ENCODE results near the gene HECW1. TPM values are rescaled to one million over a fixed set of nuclear protein-coding genes. Genes with fewer than 3 reads are reported as not detected.

HECW1 gene
- total and polyA plus RNA-seq, 2 of the 8 experiments (the other 6 are each of a cell fraction or from before 2014, with no cell fraction given), result 2.9 to 12.7 TPM

DNA sequence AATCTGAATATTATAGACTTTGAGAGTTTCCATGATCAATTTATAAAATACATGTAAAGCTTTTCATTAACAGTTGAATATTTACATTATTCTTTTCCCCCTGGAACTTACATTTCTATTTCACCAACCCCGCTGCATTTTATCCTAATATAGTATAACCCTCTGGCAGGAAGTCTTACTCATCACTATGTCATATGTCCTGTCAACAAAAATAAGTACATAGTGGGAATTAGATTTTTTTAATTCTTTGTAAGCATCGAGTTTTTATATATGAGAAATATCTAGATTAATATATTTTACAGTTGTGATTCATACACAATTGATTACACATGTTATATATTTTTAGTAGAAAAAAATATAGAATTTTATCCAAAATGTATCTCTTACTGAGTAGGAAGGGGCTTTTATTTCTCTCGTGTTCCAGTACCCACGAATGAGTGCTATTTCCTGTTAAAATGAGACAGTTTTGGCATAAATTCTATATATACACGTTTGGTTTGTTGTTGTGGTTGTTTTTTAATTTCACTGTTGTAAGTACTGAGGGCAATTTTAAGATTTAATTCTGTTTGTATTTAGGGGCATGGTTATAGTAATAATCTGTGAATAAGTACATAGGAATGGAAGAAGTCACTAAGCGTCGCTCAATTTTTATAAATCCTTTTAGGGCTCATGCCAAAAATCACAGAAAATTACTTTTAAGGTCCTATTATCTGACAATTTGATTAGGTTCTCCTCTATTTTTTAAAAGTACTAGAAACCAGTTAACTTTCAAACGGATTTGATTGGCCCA is 87.1 kb downstream of the HECW1 start:
- POLR2A ChIA-PET (ENCODE audit: partially characterized antibody), result interaction anchor here (0.7 kb wide), 1 partner anchor 144 kb away, joined by 3 read pairs; no protein-coding TSS in a partner anchor
- H3K56ac ChIP-seq (replicated peaks; ENCODE audit: insufficient read length, low read depth, low read length), result no peak overlapping the region
- no peaks in the 10 kb centered on the region for H3K27me3 ChIP-seq (replicated peaks in 1 of 4; ENCODE audit: control insufficient read depth in 3 of 4, extremely low read depth in 1 of 4, insufficient read depth in 3 of 4, low read length in 3 of 4)
- no peak overlapping the region for H2AFZ ChIP-seq (ENCODE audit: low read length)
- H3K36me3 ChIP-seq (ENCODE audit: control insufficient read depth in 2 of 4, insufficient read depth in 4 of 4, low read length in 3 of 4), result no peaks in the 10 kb centered on the region
- no peak overlapping the region for H3K27ac ChIP-seq (ENCODE audit: low read depth, low read length)
- no peak for FAIRE-seq
- H4K91ac ChIP-seq (replicated peaks; ENCODE audit: insufficient read length, low read length), result no peak overlapping the region
- no peak overlapping the region for H3K23ac ChIP-seq (ENCODE audit: insufficient read length)
- H2BK120ac ChIP-seq (replicated peaks; ENCODE audit: low read depth, low read length), result no peak overlapping the region
- CTCF ChIA-PET (ENCODE audit: partially characterized antibody), result interaction anchor here (0.7 to 1.2 kb wide), 4 partner anchors 21 to 240 kb away, joined by 3 to 4 read pairs (median 3); no protein-coding TSS in a partner anchor
- H3K4ac ChIP-seq (replicated peaks; ENCODE audit: insufficient read length, low read depth, low read length), result no peak overlapping the region
- no peak overlapping the region for H4K5ac ChIP-seq (ENCODE audit: insufficient read length, low read depth, low read length)
- no peaks in the 10 kb centered on the region for H3K79me2 ChIP-seq (ENCODE audit: control insufficient read depth in 1 of 2, insufficient read depth in 2 of 2, low read length in 2 of 2)
- H3K9ac ChIP-seq (replicated peaks in 1 of 4; ENCODE audit: extremely low read depth in 1 of 4, low read depth in 3 of 4, low read length in 3 of 4), result no peak overlapping the region
- H2BK5ac ChIP-seq (ENCODE audit: low read depth, low read length), result no peak overlapping the region
- H3K18ac ChIP-seq (ENCODE audit: extremely low read depth, low read length), result no peak overlapping the region
- H4K20me1 ChIP-seq (replicated peaks in 1 of 2; ENCODE audit: control insufficient read depth in 1 of 2, insufficient read depth in 2 of 2, low read length in 2 of 2), result peaks cover 0 to 4% of the 10 kb centered on the region in 2 experiments
- no peak overlapping the region for H3K14ac ChIP-seq (ENCODE audit: insufficient read length)
- no peak for DNase-seq (ENCODE audit: low read depth in 1 of 2, low spot score in 2 of 2)
- H3K4me3 ChIP-seq (ENCODE audit: extremely low read depth in 1 of 4, insufficient read depth in 2 of 4, low read depth in 3 of 4, low read length in 4 of 4), result no peak overlapping the region
- 90% methylated on average over 8 of the region's 8 CpGs; no CpG with 5 or more reads in 1 of the 2 experiments for WGBS, 2 experiments (ENCODE audit: extremely low coverage in 1 of 2, insufficient coverage in 1 of 2, insufficient read length in 1 of 2, insufficient replicate concordance in 2 of 2, low coverage in 1 of 2, low lambda C conversion rate in 2 of 2, missing lambda C conversion rate in 1 of 2)
- H2BK12ac ChIP-seq (ENCODE audit: low read depth, low read length), result no peak overlapping the region
- H3K9me3 ChIP-seq (ENCODE audit: insufficient read depth in 2 of 2, low read depth in 1 of 2, low read length in 1 of 2), result no peaks in the 10 kb centered on the region
- H3K79me1 ChIP-seq (ENCODE audit: low read depth, low read length), result no peaks in the 10 kb centered on the region
- no peak overlapping the region for H2AK5ac ChIP-seq (ENCODE audit: low read depth, low read length)
- H3K4me2 ChIP-seq (ENCODE audit: insufficient read depth in 1 of 2, low read depth in 2 of 2, low read length in 2 of 2), result no peak overlapping the region
- no peak overlapping the region for H4K8ac ChIP-seq (ENCODE audit: extremely low read depth, insufficient read depth, low read length)
- H3K23me2 ChIP-seq (ENCODE audit: low read depth, low read length), result peaks cover 8% of the 10 kb centered on the region; the same call in 1 of the 2 replicates
- peaks cover 7 to 29% (median 18%) of the 10 kb centered on the region in 4 experiments for H3K4me1 ChIP-seq (replicated peaks in 1 of 4; ENCODE audit: control insufficient read depth in 3 of 4, insufficient read depth in 4 of 4, low read length in 3 of 4)
- no peak overlapping the region for H2BK20ac ChIP-seq (ENCODE audit: low read length)
- no peak overlapping the region for H2BK15ac ChIP-seq (ENCODE audit: low read length)
- no peak for TF ChIP-seq JUND (IDR thresholded peaks at IDR 0.05; ENCODE audit: low read length)
- TF ChIP-seq TEAD4 (IDR thresholded peaks at IDR 0.05; ENCODE audit: low read depth, low read length), result no peak
- TF ChIP-seq CREB1 (IDR thresholded peaks at IDR 0.05), result no peak
- TF ChIP-seq CTBP2 (IDR thresholded peaks at IDR 0.05; ENCODE audit: borderline replicate concordance, insufficient read depth, insufficient read length, low read length), result no peak
- TF ChIP-seq ASH2L (IDR thresholded peaks at IDR 0.05; ENCODE audit: low read length), result no peak
- TF ChIP-seq SIX5 (IDR thresholded peaks at IDR 0.05; ENCODE audit: low read depth, low read length), result no peak
- TF ChIP-seq EP300 (IDR thresholded peaks at IDR 0.05; ENCODE audit: borderline replicate concordance in 1 of 2, low read depth in 2 of 2, low read length in 2 of 2), result no peak
- no peak for TF ChIP-seq SIN3A (conservative IDR thresholded peaks at IDR 0.05 in 1 of 2, IDR thresholded peaks at IDR 0.05 in 1 of 2; ENCODE audit: low read depth in 1 of 2, low read length in 2 of 2)
- TF ChIP-seq CBX8 (IDR thresholded peaks at IDR 0.05; ENCODE audit: borderline replicate concordance, low read depth, low read length), result no peak
- no peak for TF ChIP-seq CBX5 (IDR thresholded peaks at IDR 0.05; ENCODE audit: low read depth, low read length)
- no peak for TF ChIP-seq CEBPB (IDR thresholded peaks at IDR 0.05; ENCODE audit: low read depth, low read length)

Measured in H1 (cell line).